GM19438 (cell line): ENCODE measurements around the gene JCHAIN.
A peak's percentile ranks its signal among the peaks of the same experiment; 100 is the strongest.
"Not testable (repeated sequence)": the region's sequence is repeated elsewhere in the genome, so short reads cannot be mapped to it uniquely, and the experiment has no call there.

ENCODE experiments used
- ATAC-seq: cut with Tn5 transposase; IDR thresholded peaks from one replicate; pipeline ENCODE4 v1.9.1; 2021; ENCODE audit warnings: low read depth; ENCODE audit not compliant: unreplicated experiment

The JCHAIN gene

DNA sequence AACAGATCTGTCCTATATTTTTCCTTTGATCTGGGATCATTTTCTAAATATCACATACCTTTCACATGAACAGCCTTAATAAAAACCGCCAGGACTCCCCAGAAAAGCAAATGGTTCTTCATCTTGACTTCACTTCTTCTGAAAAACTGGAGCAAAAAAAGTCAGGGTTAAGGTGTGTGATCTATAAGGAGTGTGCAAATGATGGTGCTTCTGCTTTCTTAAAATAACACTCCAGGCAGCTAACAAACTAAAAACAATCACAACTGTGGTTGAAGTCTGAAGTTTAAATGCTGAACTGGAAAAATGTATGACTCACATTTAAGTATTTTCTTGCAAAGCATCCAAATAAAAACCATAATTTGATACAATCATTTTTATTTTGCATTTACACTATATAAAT is at the start of gene JCHAIN:
TSS of gene JCHAIN (minus strand) at position 140 of the 400 bp plus-strand sequence. CDS start at position 122, 18 bp downstream.
- ATAC-seq: no peak

DNA sequence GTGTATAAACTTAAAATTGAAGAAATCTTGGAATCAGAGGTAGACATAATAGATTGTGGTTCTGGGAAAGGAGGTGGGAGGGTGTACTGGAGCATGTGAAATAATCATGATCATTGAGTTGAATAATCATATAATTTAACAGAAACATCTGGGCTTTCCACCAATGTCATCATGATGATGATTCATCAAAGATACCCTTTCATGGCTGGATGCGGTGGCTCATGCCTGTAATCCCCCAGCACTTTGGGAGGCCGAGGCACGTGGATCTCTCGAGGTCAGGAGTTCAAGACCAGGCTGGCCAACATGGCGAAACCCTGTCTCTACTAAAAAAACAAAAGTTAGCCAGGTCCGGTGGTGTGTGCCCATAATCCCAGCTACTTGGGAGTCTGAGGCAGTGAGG is 48.8 kb upstream of the JCHAIN start:
- peak; percentile 3 for ATAC-seq

DNA sequence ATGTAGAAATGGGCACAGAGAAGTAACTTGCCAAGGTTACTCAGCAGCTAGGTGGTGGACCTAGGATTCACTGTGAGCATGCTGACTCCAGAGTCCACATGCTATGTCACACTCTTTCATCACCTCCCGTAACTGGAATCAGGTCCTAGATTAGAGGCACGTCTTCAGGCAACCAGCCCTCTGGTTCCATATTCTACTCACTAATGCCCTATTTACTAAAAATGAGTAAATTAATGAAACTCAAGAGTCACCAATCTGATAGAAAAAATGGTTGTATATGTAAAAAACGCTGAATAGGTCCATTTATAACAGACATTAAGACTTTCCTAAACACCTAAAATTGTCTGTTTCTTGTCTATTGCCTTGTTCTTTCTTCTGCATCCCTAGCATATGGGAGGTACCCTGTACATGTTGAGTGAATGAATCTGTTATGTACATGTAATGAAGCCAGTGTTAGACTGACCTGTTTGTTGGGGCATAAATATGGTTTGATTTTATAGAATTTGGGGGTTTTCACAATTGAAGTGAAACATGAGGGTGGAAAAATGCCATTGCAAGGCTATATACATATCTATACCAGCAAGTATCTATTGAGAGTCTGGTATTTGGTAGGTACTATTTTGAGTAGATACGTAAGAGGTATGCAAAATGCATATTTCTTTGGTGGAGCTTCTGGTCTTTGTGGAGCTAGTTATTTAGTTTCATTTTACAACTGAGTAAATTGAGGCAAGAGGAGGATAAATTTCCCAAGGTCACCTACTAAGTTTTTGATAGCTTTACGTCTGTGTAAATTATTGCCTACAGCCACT is 48.0 kb upstream of the JCHAIN start:
- peak; percentile 38 for ATAC-seq

DNA sequence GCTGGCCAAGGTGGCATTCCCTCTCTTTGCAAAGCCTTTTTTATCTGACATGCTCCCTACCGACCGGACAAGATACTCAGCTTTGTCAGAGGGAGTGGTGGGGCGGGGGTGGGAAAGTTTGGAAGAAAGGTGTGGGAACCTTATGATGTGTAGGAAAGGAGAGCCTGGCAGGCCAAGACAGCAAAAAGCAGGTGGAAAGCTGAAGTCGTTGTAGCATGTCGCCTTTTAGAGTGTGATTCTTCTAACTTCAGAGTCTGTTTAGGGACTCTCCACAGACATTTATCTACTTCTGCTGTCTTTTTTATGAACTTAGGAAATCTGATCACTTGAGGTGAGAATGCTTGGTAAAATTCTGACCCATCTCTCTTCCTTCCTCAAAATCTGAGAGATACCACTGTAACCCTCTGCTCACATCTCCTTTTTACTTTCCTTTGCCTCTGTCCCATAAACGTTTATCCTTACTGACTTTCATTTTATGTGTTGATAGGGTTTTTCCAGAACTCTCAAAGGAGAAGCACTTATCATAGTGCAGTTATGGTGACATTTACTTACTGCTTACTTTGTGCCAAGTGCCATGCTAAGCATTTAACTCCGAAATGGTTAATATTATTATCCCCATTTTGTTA is 47.3 kb upstream of the JCHAIN start:
- ATAC-seq: peak; percentile 33

DNA sequence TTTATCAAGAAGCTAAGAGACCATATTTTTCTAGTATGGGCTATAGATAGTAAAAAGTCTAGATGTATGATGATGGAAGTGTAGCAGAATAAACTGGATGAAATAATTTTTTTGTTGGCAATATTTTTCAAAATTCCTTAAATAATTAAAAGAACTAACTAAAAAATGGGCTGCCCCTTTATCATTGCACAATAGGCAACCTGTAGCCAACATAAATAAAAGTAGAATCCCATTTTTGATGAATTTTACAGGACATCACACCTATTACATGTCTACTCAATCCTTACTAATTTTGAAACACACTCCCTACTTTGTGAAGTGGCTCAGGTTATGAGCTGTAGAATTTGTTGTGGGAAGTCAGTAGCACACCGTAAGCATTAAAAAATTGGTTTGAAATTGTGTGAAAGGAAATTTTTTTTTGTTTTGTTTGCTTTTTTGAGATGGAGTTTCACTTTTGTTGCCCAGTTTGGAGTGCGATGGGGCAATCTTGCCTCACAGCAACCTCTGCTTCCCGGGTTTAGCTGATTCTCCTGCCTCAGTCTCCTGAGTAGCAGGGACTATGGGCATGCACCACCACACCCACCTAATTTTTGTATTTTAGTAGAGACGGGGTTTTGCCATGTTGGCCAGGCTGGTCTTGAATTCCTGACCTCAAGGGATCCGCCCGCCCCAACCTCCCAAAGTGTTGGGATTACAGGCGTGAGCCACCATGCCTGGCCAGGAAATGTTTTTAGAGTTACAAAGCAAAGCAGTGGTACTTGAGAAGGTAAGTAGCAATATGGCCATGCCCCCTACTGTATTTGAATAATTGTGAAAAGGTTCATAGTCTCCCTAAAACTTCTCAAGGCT is 46.5 kb upstream of the JCHAIN start:
- ATAC-seq: no peak

DNA sequence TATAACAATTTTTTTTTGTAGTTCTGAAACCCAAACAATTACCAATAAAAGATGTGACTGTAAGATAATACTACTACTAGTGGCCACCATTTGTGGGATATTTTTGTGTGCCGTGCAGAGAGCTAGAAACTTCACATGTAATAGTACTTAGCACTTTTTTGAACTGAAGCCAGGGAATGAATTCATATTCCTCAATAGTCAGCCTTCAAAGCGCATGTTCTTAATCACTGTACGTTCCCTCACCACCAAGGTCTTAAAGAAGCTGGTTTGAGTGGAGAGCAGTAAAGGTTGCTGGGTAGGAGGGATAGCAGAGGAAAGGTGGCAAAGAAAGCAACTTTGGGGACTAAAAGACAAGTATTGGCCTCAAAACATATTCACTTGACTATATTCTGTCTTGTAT is 45.8 kb upstream of the JCHAIN start:
- ATAC-seq: no peak

DNA sequence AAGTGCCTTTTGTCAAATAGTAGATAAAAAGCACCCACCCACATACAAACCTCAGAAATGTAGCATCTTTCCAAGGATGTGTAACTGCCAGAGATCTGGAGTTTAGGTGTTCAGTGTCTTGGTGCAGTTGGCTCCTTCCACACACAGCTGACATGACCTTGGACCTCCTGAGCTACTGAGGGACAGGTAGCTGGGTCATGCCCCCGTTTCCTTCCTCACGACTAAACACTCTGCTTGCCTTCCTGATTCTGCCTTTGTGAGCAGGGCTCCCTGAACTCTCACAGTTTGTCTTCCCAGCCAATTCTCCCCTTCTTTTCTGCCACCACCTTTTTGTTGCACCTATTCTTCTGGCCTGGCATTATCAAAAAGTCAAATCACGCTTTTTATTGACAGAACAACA is 45.3 kb upstream of the JCHAIN start:
- no peak for ATAC-seq

DNA sequence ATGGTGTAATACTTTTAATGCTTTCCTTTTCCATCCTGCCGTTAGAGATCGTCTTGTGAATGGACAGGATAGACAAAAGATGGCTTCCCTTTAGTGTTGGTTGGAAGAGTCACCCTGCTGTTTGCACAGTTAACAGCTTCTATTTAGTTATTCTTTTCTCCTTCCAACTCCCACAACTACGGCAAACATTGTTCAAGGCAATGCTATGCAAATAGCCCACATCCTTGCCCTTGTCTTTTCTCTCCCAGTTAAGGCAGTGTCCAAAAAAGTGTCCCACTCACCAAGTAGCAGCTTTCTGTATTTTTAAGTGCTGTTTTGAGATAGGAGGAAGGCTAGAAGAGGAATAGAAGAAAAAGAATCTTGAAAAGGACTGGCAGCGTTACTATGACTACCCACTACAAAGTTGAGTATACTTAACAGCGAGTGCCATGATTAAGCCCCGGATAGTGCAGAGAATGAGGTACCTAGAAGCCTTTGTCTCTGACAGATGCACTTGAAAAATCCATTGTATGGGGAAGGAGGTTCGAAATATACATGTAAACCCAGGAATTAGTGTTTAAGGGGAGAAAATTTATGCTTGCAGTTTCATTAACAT is 43.4 kb upstream of the JCHAIN start:
- ATAC-seq: no peak

DNA sequence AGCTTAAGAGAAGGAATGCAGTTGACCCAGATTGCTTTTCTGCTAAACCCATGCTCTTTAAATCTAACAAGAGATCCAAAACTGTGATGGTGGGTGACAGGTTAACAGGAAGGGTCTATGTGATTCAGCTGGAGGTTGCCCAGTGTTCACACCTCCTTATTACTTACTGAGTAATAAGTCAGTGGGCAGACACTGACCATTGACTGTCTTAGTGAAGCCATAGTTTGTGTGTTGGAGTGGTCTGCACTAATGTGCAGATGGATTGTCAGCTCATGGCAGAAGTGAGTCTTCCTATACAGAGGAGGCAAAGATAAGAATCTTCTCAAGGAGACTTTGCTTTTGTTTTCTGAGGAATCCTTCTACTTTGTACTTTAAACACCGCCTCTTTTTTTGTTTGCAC is 40.2 kb upstream of the JCHAIN start:
- ATAC-seq: no peak

DNA sequence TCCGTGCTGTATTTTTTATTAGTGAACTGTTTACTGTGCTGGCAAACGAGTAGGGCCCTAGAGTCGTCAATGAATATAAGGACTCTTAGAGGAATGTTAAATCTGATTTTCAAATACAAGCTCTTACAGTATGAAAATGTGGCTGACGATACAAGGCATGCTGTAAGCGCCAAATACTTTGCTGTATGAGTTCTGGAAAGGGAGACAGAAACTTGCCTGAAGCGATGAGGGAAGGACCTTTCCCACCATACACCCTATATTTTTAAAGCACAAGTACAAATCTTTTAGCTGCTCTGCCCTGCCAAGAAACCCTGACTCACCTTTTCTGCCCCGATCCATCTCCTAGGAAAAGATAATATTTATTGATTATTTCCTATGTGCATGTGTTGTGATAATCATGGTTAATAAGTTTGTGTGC is 39.7 kb upstream of the JCHAIN start:
- ATAC-seq: no peak

DNA sequence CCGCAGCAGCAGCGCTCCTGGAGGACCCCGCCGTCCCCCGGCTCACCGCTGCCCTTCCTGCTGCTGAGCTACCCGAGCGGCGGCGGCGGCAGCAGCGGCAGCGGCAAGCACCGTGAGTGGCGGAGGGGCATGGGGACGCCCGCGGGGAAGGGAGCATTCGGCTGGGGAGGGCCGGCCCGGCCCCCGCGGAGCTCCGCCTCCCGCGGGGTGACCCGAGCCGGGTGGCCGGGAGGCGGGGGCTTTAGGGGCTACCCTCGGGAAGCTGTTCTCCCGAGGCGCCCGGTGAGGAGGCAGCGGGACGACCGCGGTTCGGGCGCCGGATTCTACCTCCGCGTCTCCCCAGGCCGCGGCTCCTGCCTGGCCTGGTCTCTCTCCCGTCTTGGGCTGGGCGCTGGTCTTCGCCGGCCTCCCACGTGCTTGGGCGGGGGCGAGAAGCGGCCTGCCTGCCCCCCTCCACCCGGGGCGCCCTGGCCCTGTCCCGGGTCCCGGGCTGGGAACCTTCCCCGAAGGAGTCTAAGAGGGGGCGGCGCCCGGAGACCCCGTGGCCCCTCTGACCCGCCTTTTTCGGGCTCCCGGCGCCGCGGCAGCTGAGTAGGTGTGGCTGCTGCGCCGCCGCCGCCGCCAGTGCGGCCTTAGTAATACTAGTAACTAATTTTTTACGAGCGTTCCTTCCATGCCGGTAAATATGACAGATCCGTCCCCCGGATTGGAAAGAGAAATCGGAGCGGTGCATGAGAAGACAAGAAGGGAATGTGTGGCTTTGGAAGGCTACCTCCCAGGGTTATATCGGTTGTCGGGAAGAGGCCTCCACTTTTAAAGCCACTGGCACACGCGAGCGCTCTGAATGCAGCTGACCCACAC is 39.1 kb upstream of the JCHAIN start:
- peak; percentile 61 for ATAC-seq

DNA sequence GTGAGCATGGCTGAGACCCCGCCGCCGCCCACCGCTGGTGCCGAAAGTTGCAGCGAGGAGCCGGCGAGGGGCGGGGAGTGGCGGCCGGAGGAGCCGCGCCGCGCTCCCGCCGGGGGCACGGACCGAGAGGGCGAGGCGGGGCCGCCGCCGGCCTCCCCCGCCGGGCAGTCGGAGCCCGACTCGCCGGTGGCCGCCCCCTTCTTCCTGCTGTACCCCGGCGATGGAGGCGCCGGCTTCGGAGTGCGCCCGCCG is 38.5 kb upstream of the JCHAIN start:
- peak; percentile 38 for ATAC-seq

DNA sequence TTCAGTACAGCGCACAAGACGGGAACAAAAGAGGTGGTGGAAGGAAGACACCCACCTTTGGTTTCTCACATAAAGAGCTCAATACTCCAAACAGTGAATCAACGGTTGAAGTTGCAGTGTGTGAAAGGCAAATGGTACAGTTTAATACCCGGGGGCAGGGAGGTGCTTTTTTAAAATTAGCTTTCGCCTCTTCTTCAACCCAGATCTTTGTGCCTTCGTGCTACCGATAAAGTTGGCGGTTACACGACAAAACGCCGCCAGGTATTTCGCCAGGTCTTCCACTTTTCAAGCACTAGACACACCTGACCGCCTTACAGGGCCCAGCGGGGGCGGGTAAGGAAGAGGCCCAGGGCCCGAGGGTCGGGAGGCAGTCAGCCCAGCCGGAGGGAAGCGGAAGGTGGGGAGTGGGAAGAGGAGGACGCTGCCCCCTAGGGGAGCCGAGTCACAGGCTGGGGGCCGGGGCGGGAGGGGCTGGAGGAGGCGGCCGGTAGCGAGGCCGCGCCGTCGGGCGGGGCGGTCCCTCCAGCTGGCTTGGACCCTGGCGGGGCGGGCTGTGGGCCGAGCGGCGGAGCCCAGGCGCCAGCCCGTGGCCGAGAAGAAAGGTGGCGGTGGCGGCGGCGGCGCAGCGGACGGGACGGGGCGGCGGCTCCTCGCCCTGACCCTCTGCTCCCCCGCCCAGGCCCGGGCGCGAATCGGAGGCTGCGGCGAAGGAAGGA is 38.1 kb upstream of the JCHAIN start:
- ATAC-seq: peak; percentile 53

DNA sequence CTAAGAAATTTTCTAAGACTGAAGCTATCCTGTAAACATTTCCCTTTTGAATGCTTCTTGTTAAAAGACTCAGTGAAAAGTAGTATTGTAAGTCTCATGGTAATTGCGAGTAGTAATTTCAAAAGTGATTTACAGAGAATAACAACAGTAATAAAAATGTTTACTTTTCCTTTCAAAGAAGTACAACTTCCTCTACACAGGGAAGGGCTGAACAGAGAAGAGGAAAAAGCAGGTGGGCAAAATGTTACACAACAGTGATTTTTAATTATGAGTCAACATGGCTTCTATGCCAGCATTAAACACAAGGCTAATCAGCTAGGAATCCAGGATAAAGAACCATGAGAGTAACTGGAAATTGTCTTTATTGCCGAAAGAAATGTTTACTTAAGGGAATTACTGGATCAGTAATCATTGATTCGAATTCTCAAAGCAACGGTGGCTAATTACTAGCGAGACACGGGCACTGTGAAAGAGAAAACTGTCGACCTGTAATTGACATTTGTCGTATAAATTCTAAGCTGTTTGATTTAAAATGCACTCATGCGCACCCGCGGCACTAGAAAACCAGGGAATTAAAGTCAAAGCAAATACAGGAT is 37.4 kb upstream of the JCHAIN start:
- no peak for ATAC-seq

DNA sequence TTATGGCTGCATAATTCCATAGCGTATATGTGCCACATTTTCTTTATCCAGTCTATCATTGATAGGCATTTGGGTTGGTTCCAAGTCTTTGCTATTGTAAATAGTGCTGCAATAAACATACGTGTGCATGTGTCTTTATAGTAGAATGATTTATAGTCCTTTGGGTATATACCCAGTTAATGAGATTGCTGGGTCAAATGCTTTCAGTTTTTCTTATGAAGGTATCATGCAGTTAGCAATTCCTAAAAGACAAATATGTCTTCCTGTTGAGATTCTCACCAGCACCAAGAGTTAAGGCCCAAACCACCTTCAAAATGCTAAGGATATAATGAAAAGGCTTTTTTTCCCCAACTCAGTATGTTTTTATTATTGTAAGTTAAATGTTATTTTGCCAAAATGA is 36.3 kb upstream of the JCHAIN start:
- not testable (repeated sequence) for ATAC-seq

DNA sequence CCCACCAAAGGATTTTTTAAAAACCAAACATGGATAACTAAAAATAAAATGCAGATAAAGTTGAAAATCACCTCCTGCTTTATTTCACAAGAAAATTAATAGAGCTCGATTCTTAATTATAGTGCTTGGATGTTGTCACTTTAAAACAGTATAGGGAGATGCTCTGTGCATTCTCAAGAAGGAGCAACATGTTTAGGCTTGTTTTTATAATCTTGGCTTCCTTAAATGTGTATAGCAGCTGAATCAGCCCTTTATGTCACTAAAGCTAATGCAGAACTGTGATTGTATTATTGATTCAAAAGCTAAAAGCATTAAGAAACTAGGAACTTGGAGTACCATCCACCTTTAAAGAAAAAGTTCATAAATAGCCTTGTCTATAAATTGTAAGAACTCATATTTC is 35.0 kb upstream of the JCHAIN start:
- no peak for ATAC-seq

DNA sequence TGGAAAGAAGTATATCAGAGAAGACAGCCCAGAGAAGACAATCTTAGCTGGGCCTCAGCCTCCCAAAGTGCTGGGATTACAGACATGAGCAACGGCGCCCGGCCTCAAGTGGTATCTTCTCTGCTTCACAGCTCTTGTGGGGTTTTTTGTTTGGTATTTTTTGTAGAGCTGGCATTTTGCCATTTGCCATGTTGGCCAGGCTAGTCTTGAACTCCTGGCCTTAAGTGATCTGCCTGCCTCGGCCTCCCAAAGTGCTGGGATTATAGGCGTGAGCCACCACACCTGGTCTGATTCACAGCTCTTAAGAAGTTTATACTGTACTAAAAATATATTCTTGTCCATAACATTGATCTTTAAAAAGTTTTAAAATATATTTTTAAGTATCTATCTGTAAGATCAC is 34.4 kb upstream of the JCHAIN start:
- ATAC-seq: no peak

DNA sequence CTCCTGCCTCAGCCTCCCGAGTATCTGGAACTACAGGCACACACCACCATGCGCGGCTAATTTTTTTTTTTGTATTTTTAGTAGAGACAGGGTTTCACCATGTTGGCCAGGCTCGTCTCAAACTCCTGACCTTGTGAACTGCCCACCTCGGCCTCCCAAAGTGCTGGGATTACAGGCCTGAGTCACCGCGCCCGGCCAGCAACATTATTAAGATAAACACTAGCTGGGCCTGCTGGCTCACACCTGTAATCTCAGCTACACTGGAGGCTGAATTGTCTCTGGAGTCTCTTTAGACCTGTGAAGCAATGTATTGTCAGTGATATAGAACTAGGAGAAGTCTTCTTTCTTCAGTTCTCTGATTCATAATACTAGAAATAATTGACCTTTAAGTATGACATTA is 32.1 kb upstream of the JCHAIN start:
- ATAC-seq: not testable (repeated sequence)

DNA sequence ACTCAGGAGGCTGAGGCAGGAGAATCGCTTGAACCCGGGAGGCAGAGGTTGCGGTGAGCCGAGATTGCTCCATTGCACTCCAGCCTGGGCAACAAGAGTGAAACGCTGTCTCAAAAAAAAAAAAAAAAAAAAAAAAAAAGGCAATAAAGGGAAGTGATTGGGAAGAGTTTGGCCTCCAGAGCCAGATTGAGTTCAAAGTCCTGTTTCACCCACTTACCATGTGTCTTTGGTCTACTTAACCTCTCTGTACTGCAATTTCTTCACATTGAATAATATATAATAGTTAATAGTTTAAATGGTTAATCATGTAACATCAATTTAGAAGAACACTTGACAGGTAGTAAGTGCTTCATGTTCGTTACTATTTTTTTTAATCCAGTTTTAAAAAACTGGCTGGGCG is 28.3 kb upstream of the JCHAIN start:
- not testable (repeated sequence) for ATAC-seq
